H1 (cell line): Measurements from ENCODE around the gene TGFBRAP1. TPM values are rescaled to one million over a fixed set of nuclear protein-coding genes. Genes with fewer than 3 reads are reported as not detected.

ENCODE experiments used
- CTCF ChIA-PET: fragments of 300-600 bp; sonication (Branson Sonifier 250); formaldehyde crosslinking; loops from one replicate; lab custom pipeline; 2021; ENCODE audit not compliant: partially characterized antibody; lab: Charles Lee
- POLR2A ChIA-PET: fragments of 300-600 bp; sonication (Branson Sonifier 250); formaldehyde crosslinking; loops from one replicate; lab custom pipeline; 2021; ENCODE audit warnings: inconsistent platforms; ENCODE audit not compliant: partially characterized antibody; lab: Charles Lee
- DNase-seq, 2 experiments: peaks; one replicate each; pipeline versions ENCODE4 v3.0.0 to v3.0.0-alpha.2; 2010 to 2022; ENCODE audit warnings: low spot score in 2 of 2, low read depth in 1 of 2, mixed read lengths in 1 of 2
- FAIRE-seq: peaks from 2 replicates; lab custom pipeline; 2011; peaks lifted over from hg19 to GRCh38; lab: Jason Lieb, UNC
- H2AFZ ChIP-seq: 2 replicates; pipeline ENCODE4 v1.8.1; 2012; ENCODE audit warnings: low read length, inconsistent platforms
- H2AK5ac ChIP-seq: 2 replicates; pipeline ENCODE4 v1.6.1; 2013; ENCODE audit warnings: low read depth, low read length
- H2BK120ac ChIP-seq: replicated peaks from 2 replicates; pipeline ENCODE3; 2013; ENCODE audit warnings: low read depth, low read length, inconsistent platforms
- H2BK12ac ChIP-seq: 2 replicates; pipeline ENCODE4 v1.6.1; 2013; ENCODE audit warnings: low read depth, low read length
- H2BK15ac ChIP-seq: 2 replicates; pipeline ENCODE4 v1.6.1; 2013; ENCODE audit warnings: low read length
- H2BK20ac ChIP-seq: 2 replicates; pipeline ENCODE4 v1.6.1; 2013; ENCODE audit warnings: low read length
- H2BK5ac ChIP-seq: 2 replicates; pipeline ENCODE4 v1.6.1; 2013; ENCODE audit warnings: low read depth, low read length
- H3K14ac ChIP-seq: 2 replicates; pipeline ENCODE4 v1.6.1; 2013; ENCODE audit warnings: inconsistent platforms; ENCODE audit not compliant: insufficient read length
- H3K18ac ChIP-seq: 2 replicates; pipeline ENCODE4 v1.6.1; 2013; ENCODE audit warnings: low read length; ENCODE audit errors: extremely low read depth
- H3K23ac ChIP-seq: 2 replicates; pipeline ENCODE4 v1.6.1; 2013; ENCODE audit warnings: inconsistent platforms; ENCODE audit not compliant: insufficient read length
- H3K23me2 ChIP-seq: 2 replicates; pipeline ENCODE4 v1.6.1; 2013; ENCODE audit warnings: low read depth, low read length
- H3K27ac ChIP-seq: 2 replicates; pipeline ENCODE4 v1.6.1; 2011; ENCODE audit warnings: low read depth, low read length, inconsistent platforms
- H3K27me3 ChIP-seq, 4 experiments: replicated peaks in 1 of 4; 1 replicate in 1 of 4; 2 replicates in 3 of 4; pipeline versions ENCODE4 v1.6.1 to v1.8.1; 2011 to 2013; ENCODE audit warnings: low read length in 3 of 4, mild to moderate bottlenecking in 3 of 4, inconsistent platforms in 2 of 4, mixed read lengths in 2 of 4, moderate library complexity in 1 of 4; ENCODE audit not compliant: control insufficient read depth in 3 of 4, insufficient read depth in 3 of 4; ENCODE audit errors: extremely low read depth in 1 of 4
- H3K36me3 ChIP-seq, 4 experiments: 2 replicates each; pipeline versions ENCODE4 v1.6.1 to v1.8.1; 2011 to 2013; ENCODE audit warnings: mild to moderate bottlenecking in 4 of 4, low read length in 3 of 4, moderate library complexity in 2 of 4, control low read depth in 1 of 4, inconsistent platforms in 1 of 4; ENCODE audit not compliant: insufficient read depth in 4 of 4, control insufficient read depth in 2 of 4
- H3K4ac ChIP-seq: replicated peaks from 2 replicates; pipeline ENCODE3; 2013; ENCODE audit warnings: low read length, low read depth, mixed read lengths, inconsistent platforms; ENCODE audit not compliant: insufficient read length
- H3K4me1 ChIP-seq, 4 experiments: replicated peaks in 1 of 4; 1 replicate in 1 of 4; 2 replicates in 3 of 4; pipeline versions ENCODE4 v1.6.1 to v1.8.1; 2011 to 2013; ENCODE audit warnings: low read length in 3 of 4, inconsistent platforms in 2 of 4, mixed read lengths in 1 of 4; ENCODE audit not compliant: insufficient read depth in 4 of 4, control insufficient read depth in 3 of 4
- H3K4me2 ChIP-seq, 2 experiments: 2 replicates each; pipeline versions ENCODE4 v1.6.1 to v1.8.1; 2011 to 2013; ENCODE audit warnings: low read depth in 2 of 2, low read length in 2 of 2, control low read depth in 1 of 2, inconsistent platforms in 1 of 2, mild to moderate bottlenecking in 1 of 2; ENCODE audit not compliant: insufficient read depth in 1 of 2
- H3K4me3 ChIP-seq, 4 experiments: fragments of 200-600, 300-600 bp in 1 of 4; sonication (generic), shearing (Covaris generic), sonication (Bioruptor Twin) in 1 of 4; 2 replicates each; pipeline versions ENCODE4 v1.5.1 to v1.8.1; 2011 to 2016; ENCODE audit warnings: low read length in 4 of 4, low read depth in 3 of 4, control low read depth in 2 of 4, inconsistent platforms in 2 of 4, mild to moderate bottlenecking in 2 of 4, mixed read lengths in 1 of 4, moderate library complexity in 1 of 4; ENCODE audit not compliant: insufficient read depth in 2 of 4; ENCODE audit errors: extremely low read depth in 1 of 4
- H3K56ac ChIP-seq: replicated peaks from 2 replicates; pipeline ENCODE3; 2013; ENCODE audit warnings: low read depth, mild to moderate bottlenecking, mixed read lengths, low read length, inconsistent platforms; ENCODE audit not compliant: insufficient read length
- H3K79me1 ChIP-seq: 2 replicates; pipeline ENCODE4 v1.6.1; 2013; ENCODE audit warnings: low read depth, low read length, control low read depth
- H3K79me2 ChIP-seq, 2 experiments: 2 replicates each; pipeline versions ENCODE4 v1.6.1 to v1.8.1; 2012 to 2013; ENCODE audit warnings: low read length in 2 of 2, mild to moderate bottlenecking in 2 of 2, inconsistent platforms in 1 of 2; ENCODE audit not compliant: insufficient read depth in 2 of 2, control insufficient read depth in 1 of 2
- H3K9ac ChIP-seq, 4 experiments: replicated peaks in 1 of 4; 1 replicate in 1 of 4; 2 replicates in 3 of 4; pipeline versions ENCODE4 v1.6.1 to v1.8.1; 2011 to 2013; ENCODE audit warnings: low read depth in 3 of 4, low read length in 3 of 4, control low read depth in 2 of 4, mild to moderate bottlenecking in 2 of 4, moderate library complexity in 2 of 4, inconsistent platforms in 1 of 4; ENCODE audit errors: extremely low read depth in 1 of 4
- H3K9me3 ChIP-seq, 2 experiments: 2 replicates each; pipeline versions ENCODE4 v1.6.1 to v1.8.1; 2012 to 2013; ENCODE audit warnings: mild to moderate bottlenecking in 2 of 2, moderate library complexity in 2 of 2, control low read depth in 1 of 2, inconsistent platforms in 1 of 2, low read depth in 1 of 2, low read length in 1 of 2, mixed read lengths in 1 of 2; ENCODE audit not compliant: insufficient read depth in 2 of 2
- H4K20me1 ChIP-seq, 2 experiments: replicated peaks in 1 of 2; 2 replicates each; pipeline versions ENCODE3 to v1.8.1; 2011 to 2013; ENCODE audit warnings: inconsistent platforms in 2 of 2, low read length in 2 of 2, mild to moderate bottlenecking in 1 of 2; ENCODE audit not compliant: insufficient read depth in 2 of 2, control insufficient read depth in 1 of 2
- H4K5ac ChIP-seq: 2 replicates; pipeline ENCODE4 v1.6.1; 2013; ENCODE audit warnings: low read length, low read depth, mixed read lengths, inconsistent platforms; ENCODE audit not compliant: insufficient read length
- H4K8ac ChIP-seq: 2 replicates; pipeline ENCODE4 v1.8.0; 2013; ENCODE audit warnings: mild to moderate bottlenecking, moderate library complexity, low read length, inconsistent platforms; ENCODE audit not compliant: insufficient read depth; ENCODE audit errors: extremely low read depth
- H4K91ac ChIP-seq: replicated peaks from 2 replicates; pipeline ENCODE3; 2013; ENCODE audit warnings: low read length, mixed read lengths, inconsistent platforms; ENCODE audit not compliant: insufficient read length
- ASH2L ChIP-seq: fragments of 200-600, 300-600 bp; sonication (generic); IDR thresholded peaks from one replicate; pipeline ENCODE4 v1.7.1; 2017; ENCODE audit warnings: low read length
- BRCA1 ChIP-seq: IDR thresholded peaks from 2 replicates; pipeline ENCODE4 v1.6.1; 2012; ENCODE audit warnings: low read depth, low read length, improper control_type of control experiment
- CHD2 ChIP-seq: IDR thresholded peaks from 2 replicates; pipeline ENCODE4 v1.6.1; 2012; ENCODE audit warnings: low read length, improper control_type of control experiment
- KDM5A ChIP-seq: fragments of 200-600 bp; IDR thresholded peaks from 2 replicates; pipeline ENCODE4 v1.7.1; 2012; ENCODE audit warnings: mild to moderate bottlenecking, low read length, inconsistent platforms, mixed read lengths
- NRF1 ChIP-seq: IDR thresholded peaks from 2 replicates; pipeline ENCODE4 v1.6.1; 2011; ENCODE audit warnings: mild to moderate bottlenecking, low read depth, low read length, improper control_type of control experiment
- SIN3A ChIP-seq, 2 experiments: IDR thresholded peaks in 1 of 2; conservative IDR thresholded peaks in 1 of 2; 2 replicates each; pipeline ENCODE4 v1.6.1; 2011 to 2012; ENCODE audit warnings: low read length in 2 of 2, improper control_type of control experiment in 1 of 2, low read depth in 1 of 2, mild to moderate bottlenecking in 1 of 2
- TAF7 ChIP-seq: optimal IDR thresholded peaks from 2 replicates; pipeline ENCODE3; 2011; ENCODE audit warnings: low read depth, mild to moderate bottlenecking, inconsistent platforms, low read length, moderate library complexity, borderline replicate concordance
- TEAD4 ChIP-seq: IDR thresholded peaks from 2 replicates; pipeline ENCODE4 v1.6.1; 2012; ENCODE audit warnings: low read depth, low read length, inconsistent platforms, mixed read lengths
- WGBS, 2 experiments: shearing (Covaris generic) in 1 of 2; methylation state at CpG; one replicate each; pipeline versions ENCODE4 v1.1.6 to v1.1.7; 2013 to 2015; ENCODE audit warnings: low lambda C conversion rate in 2 of 2, mixed read lengths in 2 of 2, inconsistent platforms in 1 of 2, low coverage in 1 of 2, missing lambda C conversion rate in 1 of 2; ENCODE audit not compliant: insufficient replicate concordance in 2 of 2, insufficient coverage in 1 of 2, insufficient read length in 1 of 2; ENCODE audit errors: extremely low coverage in 1 of 2, missing lambda C conversion rate in 1 of 2; 5-methylcytosine and 5-hydroxymethylcytosine counted together
- polyA plus RNA-seq, 7 experiments: library from polyadenylated mRNA; depleted of rRNA in 3 of 7; stranded (reverse) in 5 of 7; unstranded in 2 of 7; fragments of >200 nt in 5 of 7; fragments of 200-250 nt in 2 of 7; gene quantifications; 1 replicate in 5 of 7; 2 replicates in 1 of 7; 4 replicates in 1 of 7; pipeline versions ENCODE4 v1.2.1 to v1.2.3, GENCODE V29; 2011 to 2013; ENCODE audit warnings: missing spikeins in 2 of 7, mixed read lengths in 2 of 7
- total RNA-seq: library from RNA; stranded (reverse); fragmentation: NEBNext Ultra II Directional; extraction: Animal tissue kit (Norgen Biotek cat#: 25700); gene quantifications from 2 replicates; pipeline ENCODE4 v1.2.1, GENCODE V29; 2021
- TF ChIP-seq, protein P1 (sequence below): IDR thresholded peaks from 2 replicates; pipeline ENCODE4 v1.6.1; 2011; ENCODE audit warnings: low read length, improper control_type of control experiment

Gene TGFBRAP1
- total and polyA plus RNA-seq, 2 of the 8 experiments (the other 6 are each of a cell fraction or from before 2014, with no cell fraction given): 11.2 to 20.2 TPM

- Histone ChIP-seq H3K14ac (no peak overlapping the region), H2BK12ac (peak overlapping the region; percentile 82; the same call in 1 of the 2 replicates), H3K23ac (no peak overlapping the region), H3K4me1 (peaks cover 5 to 12% (median 10%) of the 10 kb centered on the region in 4 experiments; a peak in 5 of 7 replicates), H3K23me2 (peaks cover 10% of the 10 kb centered on the region; the same call in 1 of the 2 replicates), H4K20me1 (peaks cover 0 to 3% of the 10 kb centered on the region in 2 experiments), H2AK5ac (no peak overlapping the region; the same call in 1 of the 2 replicates), H2BK20ac (no peak overlapping the region), H2BK5ac (peak overlapping the region; percentile 15; the same call in 1 of the 2 replicates), H2AFZ (peak overlapping the region; percentile 71; the same call in 1 of the 2 replicates), H2BK15ac (peak overlapping the region; percentile 98; the same call in 1 of the 2 replicates), H3K79me1 (peaks cover 17% of the 10 kb centered on the region), H4K5ac (no peak overlapping the region), H3K56ac (no peak overlapping the region), H3K36me3 (no peaks in the 10 kb centered on the region), H4K91ac (peak overlapping the region; percentile 25), H3K9me3 (no peaks in the 10 kb centered on the region), H3K27me3 (no peaks in the 10 kb centered on the region; a peak in 1 of 7 replicates), H3K4me3 (peak overlapping the region; percentile 64 to 78 (median 74)), H3K27ac (no peak overlapping the region), H3K4ac (peak overlapping the region; percentile 1), H3K4me2 (peak overlapping the region; percentile 95 to 98), H3K79me2 (peaks cover 3 to 56% of the 10 kb centered on the region in 2 experiments; a peak in 2 of 4 replicates), H3K9ac (peak overlapping the region in 3 of 4 experiments; percentile 63 to 94 (median 67); a peak in 6 of 7 replicates), H3K18ac (peak overlapping the region; percentile 51; the same call in 1 of the 2 replicates), H4K8ac (peak overlapping the region; percentile 19), H2BK120ac (no peak overlapping the region)
- DNase-seq (no peak), FAIRE-seq (no peak)
- POLR2A ChIA-PET: interaction anchor here (0.7 to 2.1 kb wide), 10 partner anchors 9 to 71 kb away, joined by 3 to 10 read pairs (median 3); partner anchors contain the start of gene C2orf49
- 78% methylated on average over 16 of the region's 16 CpGs; no CpG with 5 or more reads in 1 of the 2 experiments for WGBS, 2 experiments
- CTCF ChIA-PET: interaction anchor here (0.5 to 1.7 kb wide), 6 partner anchors 13 to 88 kb away, joined by 3 to 5 read pairs (median 4); no protein-coding TSS in a partner anchor
- TF ChIP-seq BRCA1 (no peak), NRF1 (no peak), CHD2 (no peak), KDM5A (no peak), SIN3A (conservative IDR thresholded peaks at IDR 0.05 in 1 of 2, IDR thresholded peaks at IDR 0.05 in 1 of 2; ENCODE audit: low read depth in 1 of 2, low read length in 2 of 2) (no peak), TEAD4 (no peak), ASH2L (no peak), TAF7 (no peak)
- TF ChIP-seq, protein P1, sequence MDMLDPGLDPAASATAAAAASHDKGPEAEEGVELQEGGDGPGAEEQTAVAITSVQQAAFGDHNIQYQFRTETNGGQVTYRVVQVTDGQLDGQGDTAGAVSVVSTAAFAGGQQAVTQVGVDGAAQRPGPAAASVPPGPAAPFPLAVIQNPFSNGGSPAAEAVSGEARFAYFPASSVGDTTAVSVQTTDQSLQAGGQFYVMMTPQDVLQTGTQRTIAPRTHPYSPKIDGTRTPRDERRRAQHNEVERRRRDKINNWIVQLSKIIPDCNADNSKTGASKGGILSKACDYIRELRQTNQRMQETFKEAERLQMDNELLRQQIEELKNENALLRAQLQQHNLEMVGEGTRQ: no peak
Measured at GRCh38 chr2:105328281-105329196, 996 bp downstream of the TGFBRAP1 start.
